ENCODE results near the gene USP27X. TPM values are rescaled to one million over a fixed set of nuclear protein-coding genes. Genes with fewer than 3 reads are reported as not detected.

The USP27X gene
- total and polyA plus RNA-seq, 2 of the 8 experiments (the other 6 are each of a cell fraction or from before 2014, with no cell fraction given) = 3.8 to 4.7 TPM

- H3K56ac ChIP-seq (replicated peaks; ENCODE audit: insufficient read length, low read depth, low read length) = no peak overlapping the region
- ChIA-PET CTCF (ENCODE audit: partially characterized antibody) (interaction anchor here (1.5 to 3.5 kb wide), 3 partner anchors 9 to 39 kb away, joined by 3 to 31 read pairs (median 11); no protein-coding TSS in a partner anchor), POLR2A (ENCODE audit: partially characterized antibody) (interaction anchor here (0.8 kb wide), 1 partner anchor 42 kb away, joined by 3 read pairs; the partner anchor contains the start of gene CLCN5)
- no peak overlapping the region for H2BK120ac ChIP-seq (replicated peaks; ENCODE audit: low read depth, low read length)
- 0% methylated on average over 2 of the region's 55 CpGs; no CpG with 5 or more reads in 1 of the 2 experiments for WGBS, 2 experiments (ENCODE audit: extremely low coverage in 1 of 2, insufficient coverage in 1 of 2, insufficient read length in 1 of 2, insufficient replicate concordance in 2 of 2, low coverage in 1 of 2, low lambda C conversion rate in 2 of 2, missing lambda C conversion rate in 1 of 2)
- H3K23me2 ChIP-seq (ENCODE audit: low read depth, low read length) = peaks cover 3% of the 10 kb centered on the region; the same call in 1 of the 2 replicates
- peak overlapping the region; percentile 72 to 88 for H3K4me2 ChIP-seq (ENCODE audit: insufficient read depth in 1 of 2, low read depth in 2 of 2, low read length in 2 of 2)
- 0 out of 2 replicates have a peak overlapping the region, but pooled peaks have one; percentile 22 for H2AFZ ChIP-seq (ENCODE audit: low read length)
- no peak overlapping the region for H3K23ac ChIP-seq (ENCODE audit: insufficient read length)
- H4K5ac ChIP-seq (ENCODE audit: insufficient read length, low read depth, low read length) = no peak overlapping the region
- H2AK5ac ChIP-seq (ENCODE audit: low read depth, low read length) = no peak overlapping the region
- H3K36me3 ChIP-seq (ENCODE audit: control insufficient read depth in 2 of 4, insufficient read depth in 4 of 4, low read length in 3 of 4) = no peaks in the 10 kb centered on the region
- no peak overlapping the region for H4K91ac ChIP-seq (replicated peaks; ENCODE audit: insufficient read length, low read length)
- H2BK20ac ChIP-seq (ENCODE audit: low read length) = no peak overlapping the region
- H3K9ac ChIP-seq (replicated peaks in 1 of 4; ENCODE audit: extremely low read depth in 1 of 4, low read depth in 3 of 4, low read length in 3 of 4) = peak overlapping the region in 2 of 4 experiments; percentile 37 to 66; a peak in 3 of 7 replicates
- H3K79me2 ChIP-seq (ENCODE audit: control insufficient read depth in 1 of 2, insufficient read depth in 2 of 2, low read length in 2 of 2) = 0 out of 4 replicates have a peak, but pooled peaks cover 0 to 2% of the 10 kb centered on the region in 2 experiments
- no peak overlapping the region for H3K4ac ChIP-seq (replicated peaks; ENCODE audit: insufficient read length, low read depth, low read length)
- no peaks in the 10 kb centered on the region; a peak in 3 of 7 replicates for H3K27me3 ChIP-seq (replicated peaks in 1 of 4; ENCODE audit: control insufficient read depth in 3 of 4, extremely low read depth in 1 of 4, insufficient read depth in 3 of 4, low read length in 3 of 4)
- no peaks in the 10 kb centered on the region for H3K9me3 ChIP-seq (ENCODE audit: insufficient read depth in 2 of 2, low read depth in 1 of 2, low read length in 1 of 2)
- no peak overlapping the region for H2BK12ac ChIP-seq (ENCODE audit: low read depth, low read length)
- no peak for FAIRE-seq
- DNase-seq (ENCODE audit: low read depth in 1 of 2, low spot score in 2 of 2) = no peak
- H3K4me3 ChIP-seq (ENCODE audit: extremely low read depth in 1 of 4, insufficient read depth in 2 of 4, low read depth in 3 of 4, low read length in 4 of 4) = peak overlapping the region; percentile 43 to 82 (median 60)
- H4K20me1 ChIP-seq (replicated peaks in 1 of 2; ENCODE audit: control insufficient read depth in 1 of 2, insufficient read depth in 2 of 2, low read length in 2 of 2) = no peaks in the 10 kb centered on the region
- TF ChIP-seq POU5F1 (IDR thresholded peaks at IDR 0.05; ENCODE audit: low read depth, low read length) (no peak), MAFK (IDR thresholded peaks at IDR 0.05; ENCODE audit: low read depth, low read length) (no peak), ASH2L (IDR thresholded peaks at IDR 0.05; ENCODE audit: low read length) (no peak), EGR1 (IDR thresholded peaks at IDR 0.05; ENCODE audit: borderline replicate concordance, low read depth, low read length) (no peak), BACH1 (IDR thresholded peaks at IDR 0.05; ENCODE audit: low read length) (no peak), JUND (IDR thresholded peaks at IDR 0.05; ENCODE audit: low read length) (no peak), RXRA (IDR thresholded peaks at IDR 0.05; ENCODE audit: insufficient read depth, low read depth, low read length) (no peak), NRF1 (IDR thresholded peaks at IDR 0.05; ENCODE audit: low read depth, low read length) (no peak)
- H3K4me1 ChIP-seq (replicated peaks in 1 of 4; ENCODE audit: control insufficient read depth in 3 of 4, insufficient read depth in 4 of 4, low read length in 3 of 4) = peaks cover 0 to 5% (median 3%) of the 10 kb centered on the region in 4 experiments; a peak in 3 of 7 replicates
- no peak overlapping the region; the same call in 1 of the 2 replicates for H4K8ac ChIP-seq (ENCODE audit: extremely low read depth, insufficient read depth, low read length)
- no peak overlapping the region for H2BK15ac ChIP-seq (ENCODE audit: low read length)
- H3K18ac ChIP-seq (ENCODE audit: extremely low read depth, low read length) = no peak overlapping the region
- H3K79me1 ChIP-seq (ENCODE audit: low read depth, low read length) = no peaks in the 10 kb centered on the region
- H3K27ac ChIP-seq (ENCODE audit: low read depth, low read length) = no peak overlapping the region; the same call in 1 of the 2 replicates
- no peak overlapping the region for H3K14ac ChIP-seq (ENCODE audit: insufficient read length)
- no peak overlapping the region for H2BK5ac ChIP-seq (ENCODE audit: low read depth, low read length)
Measured at GRCh38 chrX:49879656-49880277, 483 bp downstream of the USP27X start.
